G401 (cell line): ENCODE data around the gene SMIM38. TPM values are rescaled to one million over a fixed set of nuclear protein-coding genes. Genes with fewer than 3 reads are reported as not detected.

Experiments
- DNase-seq: peaks from one replicate; pipeline ENCODE4 v3.0.0-alpha.2; 2015; ENCODE audit warnings: low spot score
- in situ Hi-C: cut with HindIII; loops from 2 replicates; pipeline ENCODE4 v1.10.0; 2016; ENCODE audit warnings: low sequenced_read_pairs, mixed read lengths
- total RNA-seq: library from RNA; depleted of rRNA; stranded (reverse); fragments of >200 nt; shearing (Covaris generic); gene quantifications from 2 replicates; pipeline ENCODE4 v1.2.3, GENCODE V29; 2014

Gene SMIM38
- total RNA-seq, 1 experiment from 2014 or later, result not detected

- no peak for DNase-seq
- in situ Hi-C loops, result no loop called here
These were observed 37.9 kb downstream of the SMIM38 start for GRCh38 chr11:69193629-69194028.

GRCh38 chr11:69194396-69194795 lies 38.7 kb downstream of the SMIM38 start:
- DNase-seq, result no peak
- in situ Hi-C loops, result no loop called here

GRCh38 chr11:69194956-69195355 lies 39.2 kb downstream of the SMIM38 start:
- no peak for DNase-seq
- in situ Hi-C loops, result no loop called here

- in situ Hi-C loops, result no loop called here
- DNase-seq, result no peak
These were observed 40.4 kb downstream of the SMIM38 start for GRCh38 chr11:69195824-69196782.

- in situ Hi-C loops, result no loop called here
- DNase-seq, result no peak
These were observed 41.0 kb downstream of the SMIM38 start for GRCh38 chr11:69196783-69197169.

GRCh38 chr11:69198891-69199582 lies 43.3 kb downstream of the SMIM38 start:
- no peak for DNase-seq
- in situ Hi-C loops, result no loop called here

- no peak for DNase-seq
- in situ Hi-C loops, result no loop called here
These were observed 44.0 kb downstream of the SMIM38 start for GRCh38 chr11:69199583-69200315.

- in situ Hi-C loops, result no loop called here
- no peak for DNase-seq
These were observed 44.8 kb downstream of the SMIM38 start for GRCh38 chr11:69200331-69201065.

- DNase-seq, result no peak
These were observed 45.3 kb downstream of the SMIM38 start for GRCh38 chr11:69201066-69201365.

GRCh38 chr11:69201764-69202370 lies 46.1 kb downstream of the SMIM38 start:
- in situ Hi-C loops, result no loop called here
- DNase-seq, result no peak

More at GRCh38 chr11:69201066-69201365, 45.3 kb downstream of the SMIM38 start:
- in situ Hi-C loops, result no loop called here

- DNase-seq, result no peak
- in situ Hi-C loops, result no loop called here
These were observed 46.9 kb downstream of the SMIM38 start for GRCh38 chr11:69202511-69203221.

GRCh38 chr11:69203381-69203780 lies 47.6 kb downstream of the SMIM38 start:
- DNase-seq, result no peak
- in situ Hi-C loops, result no loop called here

- DNase-seq, result no peak
- in situ Hi-C loops, result no loop called here
These were observed 48.1 kb downstream of the SMIM38 start for GRCh38 chr11:69203901-69204245.

- DNase-seq, result no peak
- in situ Hi-C loops, result no loop called here
These were observed 48.7 kb downstream of the SMIM38 start for GRCh38 chr11:69204246-69204940.

- DNase-seq, result no peak
- in situ Hi-C loops, result no loop called here
These were observed 49.4 kb downstream of the SMIM38 start for GRCh38 chr11:69204941-69205742.
